ENCODE results near the gene SAE1.

Gene SAE1

DNA sequence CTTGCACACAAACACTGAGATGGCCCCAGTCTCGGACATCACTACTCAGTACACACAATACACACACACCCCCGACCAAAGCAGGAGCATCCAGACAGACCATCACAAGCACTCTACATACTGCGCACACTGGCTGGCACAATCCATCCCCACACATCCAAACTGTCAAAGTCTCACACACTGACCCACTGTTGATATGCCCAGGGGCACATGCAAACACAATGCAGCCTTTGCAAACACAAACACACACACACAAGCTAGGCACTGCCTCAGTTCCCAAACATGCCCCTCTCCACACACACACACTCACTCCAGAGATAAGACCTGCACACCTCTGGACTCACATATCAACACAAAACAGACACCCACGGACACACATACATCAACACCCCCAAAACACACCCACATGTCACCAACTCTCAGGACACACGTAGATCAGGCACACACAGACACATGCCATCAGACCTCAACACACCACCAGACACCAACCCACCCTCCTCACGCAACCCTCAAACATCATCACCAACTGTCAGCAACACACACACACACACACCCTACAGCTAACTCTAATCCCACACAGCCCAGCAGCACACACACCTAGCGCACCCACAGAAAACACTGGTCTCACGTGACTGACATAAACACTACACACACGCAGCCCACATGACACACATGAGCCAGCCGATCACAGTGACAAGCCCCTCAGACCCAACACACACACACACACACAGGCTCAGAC is 98.5 kb downstream of the SAE1 start:
- H3K23ac ChIP-seq (ENCODE audit: low read depth, low read length, poor library complexity), result peak overlapping the region; percentile 99
- no peaks in the 10 kb centered on the region for H3K27me3 ChIP-seq (ENCODE audit: control insufficient read depth in 3 of 3, insufficient read depth in 3 of 3, low read depth in 1 of 3, low read length in 3 of 3)
- peaks cover 31 to 38% of the 10 kb centered on the region in 2 donors for H3K4me1 ChIP-seq (ENCODE audit: control insufficient read depth in 2 of 2, insufficient read depth in 1 of 2, low read depth in 1 of 2, low read length in 2 of 2)
- peak overlapping the region; percentile 22 for H4K91ac ChIP-seq (ENCODE audit: low read depth, low read length, poor library complexity)
- peak overlapping the region; percentile 98 for H2AK5ac ChIP-seq (ENCODE audit: low read depth, low read length)
- peaks cover 16% of the 10 kb centered on the region for H3K79me1 ChIP-seq (ENCODE audit: low read depth, low read length)
- WGBS, 2 donors (ENCODE audit: extremely low coverage in 2 of 2, insufficient read length in 2 of 2, insufficient replicate concordance in 1 of 2), result no CpG with 5 or more reads among the region's 10 CpGs
- no peak overlapping the region for H2AFZ ChIP-seq (ENCODE audit: low read length)
- DNase-seq (ENCODE audit: low spot score), result no peak
- H3K4me2 ChIP-seq (ENCODE audit: insufficient read depth, low read length, poor library complexity, severe bottlenecking), result peak overlapping the region; percentile 97
- H3K27ac ChIP-seq (replicated peaks; ENCODE audit: low read length), result peak overlapping the region; percentile 99
- peak overlapping the region; percentile 83 to 96 for H3K4me3 ChIP-seq (ENCODE audit: low read length in 2 of 2)
- peak overlapping the region; percentile 67 for H4K8ac ChIP-seq (ENCODE audit: low read depth, low read length)
- peak overlapping the region; percentile 99 for H3K18ac ChIP-seq (ENCODE audit: low read length)
- peak overlapping the region; percentile 11 for H3K14ac ChIP-seq (ENCODE audit: low read length)
- peak overlapping the region; percentile 5 for H2BK12ac ChIP-seq (ENCODE audit: low read length)
- H2BK120ac ChIP-seq (ENCODE audit: low read depth, low read length), result peak overlapping the region; percentile 74
- H3K9ac ChIP-seq (ENCODE audit: low read depth, low read length, poor library complexity), result peak overlapping the region; percentile 97
- peak overlapping the region; percentile 71 for H3K4ac ChIP-seq (ENCODE audit: low read length)
- peak overlapping the region; percentile 96 for H2BK5ac ChIP-seq (ENCODE audit: low read length)
- H3K9me3 ChIP-seq (replicated peaks in 1 of 2; ENCODE audit: control insufficient read depth in 2 of 2, insufficient read depth in 1 of 2, low read depth in 1 of 2, low read length in 2 of 2), result peaks cover 0 to 1% of the 10 kb centered on the region in 2 donors
- peaks cover 2 to 15% of the 10 kb centered on the region in 2 donors for H3K36me3 ChIP-seq (replicated peaks in 1 of 2; ENCODE audit: control insufficient read depth in 2 of 2, insufficient read depth in 2 of 2, low read length in 2 of 2)
- peak overlapping the region; percentile 51 for H2BK15ac ChIP-seq (ENCODE audit: low read length)

DNA sequence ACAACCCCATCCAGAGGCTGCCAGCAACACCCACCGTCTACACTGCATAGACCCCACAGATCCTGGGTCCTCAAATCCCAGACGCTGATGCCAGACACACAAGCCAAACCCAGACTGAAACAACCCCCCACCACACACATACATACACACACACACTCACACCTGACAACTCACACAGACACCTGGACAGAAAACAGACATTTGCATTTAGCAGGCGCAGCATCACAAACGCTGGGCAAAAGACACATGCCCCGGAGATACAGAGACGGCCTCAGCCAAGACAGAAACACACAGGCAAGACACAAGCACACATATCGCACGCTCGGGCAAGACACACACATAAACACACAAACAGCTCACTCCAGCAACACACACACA is 99.0 kb downstream of the SAE1 start:
- H3K4me1 ChIP-seq (ENCODE audit: control insufficient read depth in 2 of 2, insufficient read depth in 1 of 2, low read depth in 1 of 2, low read length in 2 of 2), result peaks cover 31 to 38% of the 10 kb centered on the region in 2 donors

DNA sequence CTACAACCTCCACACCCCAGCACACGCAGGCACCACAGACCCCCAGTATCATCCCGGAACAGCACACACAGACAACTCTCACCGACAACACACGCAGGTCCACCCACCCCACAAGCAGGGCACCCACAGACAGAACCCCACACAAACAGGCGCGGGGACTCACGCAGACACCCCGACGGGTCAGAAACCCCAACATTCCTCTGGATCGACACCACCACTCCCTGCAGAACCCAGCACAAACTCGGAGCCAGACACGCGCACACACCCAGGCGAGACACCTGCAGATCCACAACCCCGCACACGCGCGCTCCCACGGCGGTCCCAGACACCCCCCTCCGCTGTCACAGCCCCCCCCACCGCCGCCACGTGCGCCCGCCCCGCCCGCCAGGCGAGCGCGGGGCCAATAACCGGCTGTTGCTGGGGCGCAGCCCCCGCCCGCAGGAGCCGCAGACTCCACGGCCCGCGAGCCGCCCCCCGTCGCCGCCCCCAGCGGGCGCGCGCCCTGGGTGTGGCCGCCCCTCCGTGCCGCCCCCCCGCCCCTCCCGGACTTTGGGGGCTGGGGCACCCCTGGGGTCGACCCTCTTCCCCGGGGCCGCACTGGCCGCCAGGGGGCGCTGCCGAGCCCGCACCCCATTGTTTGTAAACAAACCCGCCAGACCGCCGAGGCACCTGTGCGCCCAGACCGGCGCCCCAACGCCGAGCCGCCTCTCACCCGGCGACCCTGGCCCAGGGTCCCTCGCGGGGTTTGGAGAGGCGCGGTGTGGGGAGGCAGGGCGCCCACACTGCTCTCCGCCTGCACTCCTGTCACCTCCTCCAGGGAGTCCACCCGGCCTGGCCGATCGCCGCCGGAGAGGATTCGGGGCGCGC is 99.7 kb downstream of the SAE1 start:
- no peak for DNase-seq (ENCODE audit: low spot score)
- Histone ChIP-seq H2AFZ (ENCODE audit: low read length) (no peak overlapping the region), H2BK12ac (ENCODE audit: low read length) (no peak overlapping the region), H3K18ac (ENCODE audit: low read length) (peak overlapping the region; percentile 99), H3K27ac (replicated peaks; ENCODE audit: low read length) (no peak overlapping the region), H3K4me1 (ENCODE audit: control insufficient read depth in 2 of 2, insufficient read depth in 1 of 2, low read depth in 1 of 2, low read length in 2 of 2) (peaks cover 31 to 36% of the 10 kb centered on the region in 2 donors), H3K4ac (ENCODE audit: low read length) (peak overlapping the region; percentile 53), H2BK5ac (ENCODE audit: low read length) (peak overlapping the region; percentile 100), H3K14ac (ENCODE audit: low read length) (peak overlapping the region; percentile 95), H2BK120ac (ENCODE audit: low read depth, low read length) (peak overlapping the region; percentile 44), H3K9me3 (replicated peaks in 1 of 2; ENCODE audit: control insufficient read depth in 2 of 2, insufficient read depth in 1 of 2, low read depth in 1 of 2, low read length in 2 of 2) (peaks cover 0 to 1% of the 10 kb centered on the region in 2 donors), H3K9ac (ENCODE audit: low read depth, low read length, poor library complexity) (peak overlapping the region; percentile 97), H2BK15ac (ENCODE audit: low read length) (peak overlapping the region; percentile 76), H3K4me2 (ENCODE audit: insufficient read depth, low read length, poor library complexity, severe bottlenecking) (peak overlapping the region; percentile 97), H3K4me3 (ENCODE audit: low read length in 2 of 2) (peak overlapping the region; percentile 83 to 96), H3K79me1 (ENCODE audit: low read depth, low read length) (peaks cover 13% of the 10 kb centered on the region), H2AK5ac (ENCODE audit: low read depth, low read length) (peak overlapping the region; percentile 74), H4K8ac (ENCODE audit: low read depth, low read length) (no peak overlapping the region), H3K23ac (ENCODE audit: low read depth, low read length, poor library complexity) (peak overlapping the region; percentile 98), H4K91ac (ENCODE audit: low read depth, low read length, poor library complexity) (no peak overlapping the region), H3K36me3 (replicated peaks in 1 of 2; ENCODE audit: control insufficient read depth in 2 of 2, insufficient read depth in 2 of 2, low read length in 2 of 2) (peaks cover 0 to 6% of the 10 kb centered on the region in 2 donors), H3K27me3 (ENCODE audit: control insufficient read depth in 3 of 3, insufficient read depth in 3 of 3, low read depth in 1 of 3, low read length in 3 of 3) (no peaks in the 10 kb centered on the region)
- no CpG with 5 or more reads among the region's 84 CpGs for WGBS, 2 donors (ENCODE audit: extremely low coverage in 2 of 2, insufficient read length in 2 of 2, insufficient replicate concordance in 1 of 2)

More for the DNA sequence above, 99.0 kb downstream of the SAE1 start:
- Histone ChIP-seq H3K27ac (replicated peaks; ENCODE audit: low read length) (no peak overlapping the region), H2BK12ac (ENCODE audit: low read length) (no peak overlapping the region), H2BK120ac (ENCODE audit: low read depth, low read length) (no peak overlapping the region), H2AK5ac (ENCODE audit: low read depth, low read length) (no peak overlapping the region), H2BK15ac (ENCODE audit: low read length) (no peak overlapping the region), H3K4ac (ENCODE audit: low read length) (no peak overlapping the region), H3K18ac (ENCODE audit: low read length) (peak overlapping the region; percentile 87), H3K36me3 (replicated peaks in 1 of 2; ENCODE audit: control insufficient read depth in 2 of 2, insufficient read depth in 2 of 2, low read length in 2 of 2) (peaks cover 0 to 10% of the 10 kb centered on the region in 2 donors), H3K9me3 (replicated peaks in 1 of 2; ENCODE audit: control insufficient read depth in 2 of 2, insufficient read depth in 1 of 2, low read depth in 1 of 2, low read length in 2 of 2) (peaks cover 0 to 1% of the 10 kb centered on the region in 2 donors), H3K14ac (ENCODE audit: low read length) (peak overlapping the region; percentile 95), H2BK5ac (ENCODE audit: low read length) (peak overlapping the region; percentile 100), H3K4me3 (ENCODE audit: low read length in 2 of 2) (peak overlapping the region; percentile 83 to 96), H3K27me3 (ENCODE audit: control insufficient read depth in 3 of 3, insufficient read depth in 3 of 3, low read depth in 1 of 3, low read length in 3 of 3) (no peaks in the 10 kb centered on the region), H3K23ac (ENCODE audit: low read depth, low read length, poor library complexity) (peak overlapping the region; percentile 99), H2AFZ (ENCODE audit: low read length) (no peak overlapping the region), H4K91ac (ENCODE audit: low read depth, low read length, poor library complexity) (no peak overlapping the region), H3K4me2 (ENCODE audit: insufficient read depth, low read length, poor library complexity, severe bottlenecking) (peak overlapping the region; percentile 97), H3K9ac (ENCODE audit: low read depth, low read length, poor library complexity) (peak overlapping the region; percentile 97), H3K79me1 (ENCODE audit: low read depth, low read length) (peaks cover 16% of the 10 kb centered on the region), H4K8ac (ENCODE audit: low read depth, low read length) (no peak overlapping the region)
- no peak for DNase-seq (ENCODE audit: low spot score)
- WGBS, 2 donors (ENCODE audit: extremely low coverage in 2 of 2, insufficient read length in 2 of 2, insufficient replicate concordance in 1 of 2), result no CpG with 5 or more reads among the region's 9 CpGs

DNA sequence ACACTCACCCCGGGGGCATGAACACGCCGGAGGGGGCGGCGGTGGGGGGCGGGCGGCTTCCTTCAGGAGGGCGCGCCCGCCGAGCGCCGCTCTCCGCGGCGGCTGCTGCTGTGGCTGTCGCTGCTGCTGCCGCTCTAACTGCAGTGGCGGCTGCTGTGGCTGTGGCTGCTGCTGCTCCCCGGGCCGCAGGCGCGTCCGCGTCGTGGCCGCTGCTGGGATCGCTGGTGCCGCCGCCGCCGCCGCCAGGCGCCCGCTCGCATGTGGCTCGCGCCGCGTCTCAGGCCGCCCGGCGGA is 100.2 kb downstream of the SAE1 start, which contains the start of gene BBC3:
Gene BBC3 (minus strand): TSS at position 279 of the 294 bp plus-strand sequence. CDS start 2,768 bp downstream, outside the sequence.
- Histone ChIP-seq H3K9ac (ENCODE audit: low read depth, low read length, poor library complexity) (peak within 1 kb of the TSS; percentile 97), H3K27me3 (ENCODE audit: control insufficient read depth in 3 of 3, insufficient read depth in 3 of 3, low read depth in 1 of 3, low read length in 3 of 3) (no peaks in the 10 kb centered on the region), H2BK120ac (ENCODE audit: low read depth, low read length) (peak within 1 kb of the TSS; percentile 96), H2BK12ac (ENCODE audit: low read length) (peak within 1 kb of the TSS; percentile 100), H4K91ac (ENCODE audit: low read depth, low read length, poor library complexity) (peak within 1 kb of the TSS; percentile 100), H2BK5ac (ENCODE audit: low read length) (peak within 1 kb of the TSS; percentile 100), H4K8ac (ENCODE audit: low read depth, low read length) (peak within 1 kb of the TSS; percentile 54), H2AFZ (ENCODE audit: low read length) (peak within 1 kb of the TSS; percentile 54), H3K23ac (ENCODE audit: low read depth, low read length, poor library complexity) (peak within 1 kb of the TSS; percentile 98), H3K27ac (replicated peaks; ENCODE audit: low read length) (peak within 1 kb of the TSS; percentile 71), H3K14ac (ENCODE audit: low read length) (peak within 1 kb of the TSS; percentile 95), H3K4me2 (ENCODE audit: insufficient read depth, low read length, poor library complexity, severe bottlenecking) (peak within 1 kb of the TSS; percentile 97), H3K18ac (ENCODE audit: low read length) (peak within 1 kb of the TSS; percentile 99), H3K4me3 (ENCODE audit: low read length in 2 of 2) (peak within 1 kb of the TSS; percentile 83 to 96), H3K36me3 (replicated peaks in 1 of 2; ENCODE audit: control insufficient read depth in 2 of 2, insufficient read depth in 2 of 2, low read length in 2 of 2) (no peaks in the 10 kb centered on the region), H2AK5ac (ENCODE audit: low read depth, low read length) (peak within 1 kb of the TSS; percentile 100), H3K4me1 (ENCODE audit: control insufficient read depth in 2 of 2, insufficient read depth in 1 of 2, low read depth in 1 of 2, low read length in 2 of 2) (peaks cover 27 to 31% of the 10 kb centered on the region in 2 donors), H2BK15ac (ENCODE audit: low read length) (peak within 1 kb of the TSS; percentile 98), H3K9me3 (replicated peaks in 1 of 2; ENCODE audit: control insufficient read depth in 2 of 2, insufficient read depth in 1 of 2, low read depth in 1 of 2, low read length in 2 of 2) (peaks cover 0 to 1% of the 10 kb centered on the region in 2 donors), H3K4ac (ENCODE audit: low read length) (peak within 1 kb of the TSS; percentile 53), H3K79me1 (ENCODE audit: low read depth, low read length) (peaks cover 13% of the 10 kb centered on the region)
- DNase-seq (ENCODE audit: low spot score), result no peak
- no CpG with 5 or more reads among the region's 43 CpGs for WGBS, 2 donors (ENCODE audit: extremely low coverage in 2 of 2, insufficient read length in 2 of 2, insufficient replicate concordance in 1 of 2)
